ENCODE data around the gene PACS2. TPM values are rescaled to one million over a fixed set of nuclear protein-coding genes. Genes with fewer than 3 reads are reported as not detected.

The PACS2 gene
- total RNA-seq, 3 donors from 2014 or later (not counting 1 experiment from before 2014, with no cell fraction given), result 58.4 to 76.5 (median 69.2) TPM

DNA sequence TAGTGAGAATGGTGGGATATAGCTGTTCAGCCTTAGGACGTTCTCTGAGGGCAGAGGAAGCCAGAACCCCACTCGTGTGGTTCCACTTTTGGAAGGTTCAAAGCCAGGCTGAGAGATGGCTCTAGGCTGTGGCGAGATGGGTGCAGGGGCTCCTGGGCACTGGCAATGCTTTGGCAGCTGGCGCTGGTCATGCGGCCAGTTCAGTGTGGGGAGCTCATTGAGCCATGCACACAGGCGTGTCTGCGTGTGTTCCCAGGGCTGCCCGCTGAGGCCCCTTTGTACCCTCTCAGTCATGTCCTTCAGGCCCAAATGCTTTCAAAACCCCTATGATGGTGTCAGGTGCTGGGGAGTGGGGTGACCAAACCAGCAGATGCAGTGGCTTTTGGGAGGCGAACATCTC lies 85.5 kb downstream of the PACS2 start:
- H3K36me3 Mint-ChIP-seq, result no peaks in the 10 kb centered on the region
- peak overlapping the region; percentile 83 for H3K4me3 Mint-ChIP-seq
- WGBS (ENCODE audit: insufficient coverage), result 89% methylated on average over 9 of the region's 9 CpGs
- Histone ChIP-seq H3K27me3 (ENCODE audit: control insufficient read depth, insufficient read depth, low read length) (no peaks in the 10 kb centered on the region), H3K4me3 (ENCODE audit: low read length) (no peak overlapping the region), H3K9me3 (ENCODE audit: control insufficient read depth, insufficient read depth, low read length) (no peaks in the 10 kb centered on the region), H3K27ac (ENCODE audit: low read length) (no peak overlapping the region), H3K4me1 (ENCODE audit: control insufficient read depth, insufficient read depth, low read length) (peaks cover 47% of the 10 kb centered on the region), H3K36me3 (ENCODE audit: control insufficient read depth, insufficient read depth, low read length) (peaks cover 3% of the 10 kb centered on the region)
- peaks cover 16 to 48% of the 10 kb centered on the region in 2 donors for H3K4me1 Mint-ChIP-seq
- peak overlapping the region in 1 of 2 donors; percentile 25 for H3K27ac Mint-ChIP-seq
- ATAC-seq (no peak), DNase-seq (no peak)
- intact Hi-C loops (cut with micrococcal nuclease), result no loop called here
- no peaks in the 10 kb centered on the region for H3K9me3 Mint-ChIP-seq
- no peaks in the 10 kb centered on the region for H3K27me3 Mint-ChIP-seq (ENCODE audit: low read depth in 2 of 2)
- TF ChIP-seq, protein P1, sequence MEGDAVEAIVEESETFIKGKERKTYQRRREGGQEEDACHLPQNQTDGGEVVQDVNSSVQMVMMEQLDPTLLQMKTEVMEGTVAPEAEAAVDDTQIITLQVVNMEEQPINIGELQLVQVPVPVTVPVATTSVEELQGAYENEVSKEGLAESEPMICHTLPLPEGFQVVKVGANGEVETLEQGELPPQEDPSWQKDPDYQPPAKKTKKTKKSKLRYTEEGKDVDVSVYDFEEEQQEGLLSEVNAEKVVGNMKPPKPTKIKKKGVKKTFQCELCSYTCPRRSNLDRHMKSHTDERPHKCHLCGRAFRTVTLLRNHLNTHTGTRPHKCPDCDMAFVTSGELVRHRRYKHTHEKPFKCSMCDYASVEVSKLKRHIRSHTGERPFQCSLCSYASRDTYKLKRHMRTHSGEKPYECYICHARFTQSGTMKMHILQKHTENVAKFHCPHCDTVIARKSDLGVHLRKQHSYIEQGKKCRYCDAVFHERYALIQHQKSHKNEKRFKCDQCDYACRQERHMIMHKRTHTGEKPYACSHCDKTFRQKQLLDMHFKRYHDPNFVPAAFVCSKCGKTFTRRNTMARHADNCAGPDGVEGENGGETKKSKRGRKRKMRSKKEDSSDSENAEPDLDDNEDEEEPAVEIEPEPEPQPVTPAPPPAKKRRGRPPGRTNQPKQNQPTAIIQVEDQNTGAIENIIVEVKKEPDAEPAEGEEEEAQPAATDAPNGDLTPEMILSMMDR (IDR thresholded peaks at IDR 0.05), result no peak

DNA sequence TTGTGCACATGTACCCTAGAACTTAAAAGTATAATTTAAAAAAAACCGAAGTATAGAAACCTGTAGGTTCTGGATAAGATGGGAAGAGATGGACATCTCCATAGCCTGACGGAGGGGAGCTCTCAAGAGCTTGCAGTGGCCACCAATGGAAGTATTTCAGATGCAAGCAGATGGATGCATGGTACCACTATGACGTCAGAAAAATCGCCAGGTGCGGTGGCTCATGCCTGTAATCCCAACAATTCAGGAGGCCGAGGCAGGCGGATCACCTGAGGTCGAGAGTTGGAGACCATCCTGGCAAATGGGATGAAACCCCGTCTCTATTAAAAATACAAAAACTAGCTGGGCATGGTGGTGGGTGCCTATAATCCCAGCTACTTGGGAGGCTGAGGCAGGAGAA lies 87.2 kb downstream of the PACS2 start:
- no peak overlapping the region for H3K4me3 Mint-ChIP-seq
- no peaks in the 10 kb centered on the region for H3K9me3 Mint-ChIP-seq
- no peaks in the 10 kb centered on the region for H3K36me3 Mint-ChIP-seq
- Histone ChIP-seq H3K36me3 (ENCODE audit: control insufficient read depth, insufficient read depth, low read length) (peaks cover 3% of the 10 kb centered on the region), H3K27ac (ENCODE audit: low read length) (no peak overlapping the region), H3K27me3 (ENCODE audit: control insufficient read depth, insufficient read depth, low read length) (no peaks in the 10 kb centered on the region), H3K4me3 (ENCODE audit: low read length) (no peak overlapping the region), H3K4me1 (ENCODE audit: control insufficient read depth, insufficient read depth, low read length) (peaks cover 30% of the 10 kb centered on the region), H3K9me3 (ENCODE audit: control insufficient read depth, insufficient read depth, low read length) (no peaks in the 10 kb centered on the region)
- intact Hi-C loops (cut with micrococcal nuclease), result no loop called here
- H3K27me3 Mint-ChIP-seq (ENCODE audit: low read depth in 2 of 2), result no peaks in the 10 kb centered on the region
- WGBS (ENCODE audit: insufficient coverage), result 97% methylated on average over 9 of the region's 9 CpGs
- peaks cover 16 to 35% of the 10 kb centered on the region in 2 donors for H3K4me1 Mint-ChIP-seq
- ATAC-seq, result no peak
- no peak overlapping the region for H3K27ac Mint-ChIP-seq
- TF ChIP-seq, protein P1 (IDR thresholded peaks at IDR 0.05), result no peak
- DNase-seq, result no peak

DNA sequence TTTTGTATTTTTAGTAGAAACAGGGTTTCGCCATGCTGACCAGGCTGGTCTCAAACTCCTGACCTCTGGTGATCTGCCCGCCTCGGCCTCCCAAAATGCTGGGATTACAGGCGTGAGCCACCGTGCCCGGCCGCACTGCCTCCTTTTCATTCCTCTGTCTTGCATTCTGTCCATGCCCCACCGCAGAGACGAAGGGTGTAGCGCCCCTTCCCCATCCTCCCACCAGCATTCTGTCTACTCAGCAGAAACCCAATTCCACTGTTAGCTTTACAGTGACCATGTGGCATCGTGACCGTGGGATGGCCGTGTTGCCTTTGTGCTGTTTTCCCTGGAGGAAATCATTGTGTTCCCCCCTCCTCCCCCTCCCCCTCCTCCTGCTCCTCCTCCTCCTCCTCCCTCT lies 94.0 kb downstream of the PACS2 start:
- Mint-ChIP-seq H3K9me3 (no peaks in the 10 kb centered on the region), H3K27me3 (ENCODE audit: low read depth in 2 of 2) (peaks cover 0 to 17% of the 10 kb centered on the region in 2 donors), H3K4me1 (peaks cover 0 to 5% of the 10 kb centered on the region in 2 donors), H3K4me3 (no peak overlapping the region), H3K27ac (no peak overlapping the region), H3K36me3 (no peaks in the 10 kb centered on the region)
- TF ChIP-seq, protein P1 (IDR thresholded peaks at IDR 0.05), result no peak
- ATAC-seq (no peak), DNase-seq (no peak)
- Histone ChIP-seq H3K4me1 (ENCODE audit: control insufficient read depth, insufficient read depth, low read length) (peaks cover 14% of the 10 kb centered on the region), H3K4me3 (ENCODE audit: low read length) (no peak overlapping the region), H3K36me3 (ENCODE audit: control insufficient read depth, insufficient read depth, low read length) (no peaks in the 10 kb centered on the region), H3K9me3 (ENCODE audit: control insufficient read depth, insufficient read depth, low read length) (no peaks in the 10 kb centered on the region), H3K27ac (ENCODE audit: low read length) (no peak overlapping the region), H3K27me3 (ENCODE audit: control insufficient read depth, insufficient read depth, low read length) (peaks cover 21% of the 10 kb centered on the region)
- intact Hi-C loops (cut with micrococcal nuclease), result no loop called here
- 95% methylated on average over 13 of the region's 13 CpGs for WGBS (ENCODE audit: insufficient coverage)

DNA sequence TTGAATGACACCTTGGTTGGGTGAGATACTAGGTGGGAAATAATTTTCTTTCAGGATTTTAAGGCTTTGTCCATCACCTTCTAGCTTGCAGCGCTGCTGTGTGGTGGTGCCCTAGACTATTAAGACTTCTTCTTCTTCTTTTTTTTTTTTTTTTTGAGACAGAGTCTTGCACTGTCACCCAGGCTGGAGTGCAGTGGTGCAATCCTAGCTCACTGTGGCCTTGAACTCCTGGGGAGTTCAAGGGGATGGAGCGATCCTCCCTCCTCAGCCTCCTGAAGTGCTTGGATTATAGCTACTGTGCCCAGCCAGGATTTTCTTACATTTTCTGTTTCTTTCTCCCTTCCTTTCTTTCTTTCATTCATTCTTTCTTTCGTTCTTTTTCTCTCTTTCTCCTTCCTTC lies 94.8 kb downstream of the PACS2 start:
- H3K4me3 ChIP-seq (ENCODE audit: low read length), result no peak overlapping the region
- TF ChIP-seq, protein P1 (IDR thresholded peaks at IDR 0.05), result no peak
- peaks cover 23% of the 10 kb centered on the region for H3K27me3 ChIP-seq (ENCODE audit: control insufficient read depth, insufficient read depth, low read length)
- H3K27me3 Mint-ChIP-seq (ENCODE audit: low read depth in 2 of 2), result peaks cover 0 to 20% of the 10 kb centered on the region in 2 donors
- no peak overlapping the region for H3K4me3 Mint-ChIP-seq
- ATAC-seq (no peak), DNase-seq (no peak)
- no peaks in the 10 kb centered on the region for H3K9me3 Mint-ChIP-seq
- H3K36me3 ChIP-seq (ENCODE audit: control insufficient read depth, insufficient read depth, low read length), result no peaks in the 10 kb centered on the region
- intact Hi-C loops (cut with micrococcal nuclease), result no loop called here
- 100% methylated on average over 3 of the region's 3 CpGs for WGBS (ENCODE audit: insufficient coverage)
- H3K4me1 ChIP-seq (ENCODE audit: control insufficient read depth, insufficient read depth, low read length), result peaks cover 16% of the 10 kb centered on the region
- H3K27ac Mint-ChIP-seq, result no peak overlapping the region
- H3K9me3 ChIP-seq (ENCODE audit: control insufficient read depth, insufficient read depth, low read length), result no peaks in the 10 kb centered on the region
- peaks cover 0 to 5% of the 10 kb centered on the region in 2 donors for H3K4me1 Mint-ChIP-seq
- no peak overlapping the region for H3K27ac ChIP-seq (ENCODE audit: low read length)
- H3K36me3 Mint-ChIP-seq, result no peaks in the 10 kb centered on the region
